Keratinocyte (primary cell): ENCODE data around the gene CEBPG. TPM values are rescaled to one million over a fixed set of nuclear protein-coding genes. Genes with fewer than 3 reads are reported as not detected.
A peak's percentile ranks its signal among the peaks of the same experiment; 100 is the strongest.

Experiments
- DNase-seq: peaks from one replicate; pipeline ENCODE4 v3.0.0-alpha.2; 2011; ENCODE audit warnings: low read depth, missing footprints, low spot score
- FAIRE-seq: peaks from 2 replicates; lab custom pipeline; 2011; peaks lifted over from hg19 to GRCh38; lab: Jason Lieb, UNC
- H2AFZ ChIP-seq: 2 replicates; pipeline ENCODE4 v1.6.0; 2012; ENCODE audit warnings: low read length, control low read depth, inconsistent platforms; ENCODE audit not compliant: control insufficient read depth
- H3K27ac ChIP-seq: 2 replicates; pipeline ENCODE4 v1.5.1; 2011; ENCODE audit warnings: low read length; ENCODE audit not compliant: control insufficient read depth, insufficient read depth
- H3K27me3 ChIP-seq: 3 replicates; pipeline ENCODE4 v1.6.0; 2011; ENCODE audit warnings: low read length; ENCODE audit not compliant: control insufficient read depth, insufficient read depth; ENCODE audit errors: extremely low read depth
- H3K36me3 ChIP-seq, 2 experiments: 2 replicates in 1 of 2; 3 replicates in 1 of 2; pipeline ENCODE4 v1.5.1; 2011; ENCODE audit warnings: low read length in 2 of 2, mild to moderate bottlenecking in 1 of 2; ENCODE audit not compliant: control insufficient read depth in 2 of 2, insufficient read depth in 2 of 2; ENCODE audit errors: extremely low read depth in 1 of 2
- H3K4me1 ChIP-seq: 3 replicates; pipeline ENCODE4 v1.5.1; 2011; ENCODE audit warnings: low read length; ENCODE audit not compliant: control insufficient read depth, insufficient read depth; ENCODE audit errors: extremely low read depth
- H3K4me2 ChIP-seq: 3 replicates; pipeline ENCODE4 v1.6.0; 2011; ENCODE audit warnings: low read depth, low read length; ENCODE audit not compliant: control insufficient read depth, insufficient read depth; ENCODE audit errors: extremely low read depth
- H3K4me3 ChIP-seq, 3 experiments: fragments of 200-600 bp in 1 of 3; sonication (generic) in 1 of 3; 2 replicates in 2 of 3; 3 replicates in 1 of 3; pipeline ENCODE4 v1.5.1; 2011 to 2016; ENCODE audit warnings: low read length in 3 of 3, mild to moderate bottlenecking in 3 of 3, control low read depth in 2 of 3, inconsistent platforms in 1 of 3, low read depth in 1 of 3, mixed read lengths in 1 of 3, mixed run types in 1 of 3, moderate library complexity in 1 of 3; ENCODE audit not compliant: control insufficient read depth in 2 of 3, insufficient read depth in 2 of 3; ENCODE audit errors: extremely low read depth in 1 of 3
- H3K79me2 ChIP-seq: 2 replicates; pipeline ENCODE4 v1.6.0; 2012; ENCODE audit warnings: low read length; ENCODE audit not compliant: control insufficient read depth, insufficient read depth
- H3K9ac ChIP-seq: 3 replicates; pipeline ENCODE4 v1.6.0; 2011; ENCODE audit warnings: low read length; ENCODE audit not compliant: control insufficient read depth, insufficient read depth; ENCODE audit errors: extremely low read depth
- H3K9me1 ChIP-seq: 3 replicates; pipeline ENCODE4 v1.6.0; 2011; ENCODE audit warnings: low read length; ENCODE audit not compliant: control insufficient read depth, insufficient read depth; ENCODE audit errors: extremely low read depth
- H3K9me3 ChIP-seq: 2 replicates; pipeline ENCODE4 v1.5.1; 2012; ENCODE audit warnings: low read depth, low read length; ENCODE audit not compliant: control insufficient read depth
- H4K20me1 ChIP-seq: 3 replicates; pipeline ENCODE4 v1.6.0; 2011; ENCODE audit warnings: low read length; ENCODE audit not compliant: control insufficient read depth, insufficient read depth; ENCODE audit errors: extremely low read depth
- EZH2 ChIP-seq: IDR thresholded peaks from one replicate; pipeline ENCODE4 v1.6.1; 2012; ENCODE audit warnings: inconsistent platforms, mild to moderate bottlenecking, low read length, moderate library complexity
- dilution Hi-C: fragments of 300-500 bp; cut with MboI; formaldehyde crosslinking; loops from one replicate; pipeline ENCODE4 v1.7.0; 2020; ENCODE audit warnings: low sequenced_read_pairs; ENCODE audit not compliant: extremely low pct_ligation_motif_present
- polyA plus RNA-seq, 5 experiments: library from polyadenylated mRNA; depleted of rRNA in 3 of 5; stranded (reverse) in 3 of 5; stranded (forward) in 1 of 5; unstranded in 1 of 5; fragments of >200 nt; gene quantifications; 1 replicate in 1 of 5; 2 replicates in 3 of 5; 3 replicates in 1 of 5; pipeline versions ENCODE4 v1.2.1 to v1.2.3, GENCODE V29; 2011 to 2012; ENCODE audit warnings: missing spikeins in 2 of 5, low read depth in 1 of 5, low replicate concordance in 1 of 5
- TF ChIP-seq, protein P1 (sequence below), 3 experiments: IDR thresholded peaks in 1 of 3; conservative IDR thresholded peaks in 1 of 3; optimal IDR thresholded peaks in 1 of 3; 2 replicates in 2 of 3; 3 replicates in 1 of 3; pipeline versions ENCODE3 to v1.5.1; 2011; ENCODE audit warnings: low read length in 3 of 3, mild to moderate bottlenecking in 3 of 3, moderate library complexity in 2 of 3, control low read depth in 1 of 3, inconsistent platforms in 1 of 3; ENCODE audit not compliant: insufficient read depth in 2 of 3; ENCODE audit errors: extremely low read depth in 1 of 3

Gene CEBPG
- polyA plus RNA-seq, 1 donor (not counting 4 experiments of a cell fraction or from before 2014, with no cell fraction given) = 31.9 TPM

DNA sequence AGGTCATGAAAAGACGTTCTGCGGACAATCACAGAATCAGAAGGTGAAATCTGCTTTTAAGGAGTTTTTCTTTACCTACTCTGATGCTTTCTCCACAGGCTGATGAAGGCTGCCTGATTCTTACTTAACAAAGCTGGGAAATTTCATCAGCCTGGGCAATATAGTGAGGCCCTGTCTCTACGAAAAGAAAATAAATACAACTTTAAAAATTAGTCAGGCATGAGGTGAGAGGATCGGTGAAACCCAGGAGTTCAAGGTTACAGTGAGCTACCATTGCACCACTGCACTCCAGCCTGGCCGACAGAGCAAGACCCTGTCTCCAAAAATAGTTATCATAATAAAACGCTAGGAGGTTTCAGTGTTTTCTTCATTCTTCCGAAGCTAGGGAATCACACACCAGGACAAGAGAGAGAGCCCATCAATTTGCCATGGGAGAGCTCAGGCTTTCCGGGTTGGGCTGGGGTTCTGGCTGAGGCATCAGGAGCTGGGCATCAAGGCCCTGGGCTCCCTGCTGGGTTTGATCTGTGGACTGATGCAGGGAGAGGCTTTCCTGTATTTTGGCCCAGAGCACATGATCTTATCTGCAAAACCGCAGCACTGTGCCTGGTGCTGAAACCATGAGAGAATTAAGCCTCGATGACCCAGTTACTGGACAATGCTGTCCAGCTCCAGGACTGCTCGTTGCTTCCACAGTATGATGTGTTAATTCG lies 25.1 kb upstream of the CEBPG start:
- no peaks in the 10 kb centered on the region for H3K9me1 ChIP-seq
- DNase-seq (no peak), FAIRE-seq (peak; percentile 85)
- dilution Hi-C loops = no loop called here
- H3K4me2 ChIP-seq = no peak overlapping the region
- TF ChIP-seq, protein P1, sequence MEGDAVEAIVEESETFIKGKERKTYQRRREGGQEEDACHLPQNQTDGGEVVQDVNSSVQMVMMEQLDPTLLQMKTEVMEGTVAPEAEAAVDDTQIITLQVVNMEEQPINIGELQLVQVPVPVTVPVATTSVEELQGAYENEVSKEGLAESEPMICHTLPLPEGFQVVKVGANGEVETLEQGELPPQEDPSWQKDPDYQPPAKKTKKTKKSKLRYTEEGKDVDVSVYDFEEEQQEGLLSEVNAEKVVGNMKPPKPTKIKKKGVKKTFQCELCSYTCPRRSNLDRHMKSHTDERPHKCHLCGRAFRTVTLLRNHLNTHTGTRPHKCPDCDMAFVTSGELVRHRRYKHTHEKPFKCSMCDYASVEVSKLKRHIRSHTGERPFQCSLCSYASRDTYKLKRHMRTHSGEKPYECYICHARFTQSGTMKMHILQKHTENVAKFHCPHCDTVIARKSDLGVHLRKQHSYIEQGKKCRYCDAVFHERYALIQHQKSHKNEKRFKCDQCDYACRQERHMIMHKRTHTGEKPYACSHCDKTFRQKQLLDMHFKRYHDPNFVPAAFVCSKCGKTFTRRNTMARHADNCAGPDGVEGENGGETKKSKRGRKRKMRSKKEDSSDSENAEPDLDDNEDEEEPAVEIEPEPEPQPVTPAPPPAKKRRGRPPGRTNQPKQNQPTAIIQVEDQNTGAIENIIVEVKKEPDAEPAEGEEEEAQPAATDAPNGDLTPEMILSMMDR (optimal IDR thresholded peaks at IDR 0.05 in 1 of 3, IDR thresholded peaks at IDR 0.05 in 1 of 3, conservative IDR thresholded peaks at IDR 0.05 in 1 of 3; ENCODE audit: extremely low read depth in 1 of 3, insufficient read depth in 2 of 3, low read length in 3 of 3) = no peak
- no peak for TF ChIP-seq EZH2
- no peak overlapping the region for H3K9ac ChIP-seq
- no peak overlapping the region for H2AFZ ChIP-seq
- no peak overlapping the region for H3K27ac ChIP-seq
- H3K79me2 ChIP-seq = no peaks in the 10 kb centered on the region
- H3K4me3 ChIP-seq = no peak overlapping the region
- no peaks in the 10 kb centered on the region for H3K9me3 ChIP-seq
- H3K36me3 ChIP-seq = no peaks in the 10 kb centered on the region
- H4K20me1 ChIP-seq = no peaks in the 10 kb centered on the region
- peaks cover 22% of the 10 kb centered on the region for H3K4me1 ChIP-seq
- H3K27me3 ChIP-seq = peaks cover 7% of the 10 kb centered on the region

GRCh38 chr19:33349319-33350289 lies 23.9 kb upstream of the CEBPG start:
- H3K9me1 ChIP-seq = no peaks in the 10 kb centered on the region
- dilution Hi-C loops = no loop called here
- H3K27ac ChIP-seq = peak overlapping the region; percentile 55
- H3K9ac ChIP-seq = no peak overlapping the region
- no peak overlapping the region for H2AFZ ChIP-seq
- DNase-seq = no peak
- no peak for TF ChIP-seq EZH2
- TF ChIP-seq, protein P1 (optimal IDR thresholded peaks at IDR 0.05 in 1 of 3, IDR thresholded peaks at IDR 0.05 in 1 of 3, conservative IDR thresholded peaks at IDR 0.05 in 1 of 3; ENCODE audit: extremely low read depth in 1 of 3, insufficient read depth in 2 of 3, low read length in 3 of 3) = no peak
- no peaks in the 10 kb centered on the region for H4K20me1 ChIP-seq
- H3K4me3 ChIP-seq = no peak overlapping the region
- no peaks in the 10 kb centered on the region for H3K36me3 ChIP-seq
- no peaks in the 10 kb centered on the region for H3K9me3 ChIP-seq
- H3K79me2 ChIP-seq = no peaks in the 10 kb centered on the region
- no peak for FAIRE-seq
- peak overlapping the region; percentile 46 for H3K4me2 ChIP-seq
- H3K27me3 ChIP-seq = peaks cover 7% of the 10 kb centered on the region
- peaks cover 22% of the 10 kb centered on the region for H3K4me1 ChIP-seq
